BE2C (cell line): Measurements from ENCODE around the gene LYPD3.

ENCODE experiments used
- DNase-seq: peaks from one replicate; pipeline ENCODE4 v3.0.0-alpha.2; 2020
- H3K27me3 ChIP-seq: fragments of 250-450 bp; sonication (Bioruptor Pico); 2 replicates; pipeline ENCODE4 v1.5.1; 2020; ENCODE audit warnings: mild to moderate bottlenecking
- H3K36me3 ChIP-seq: fragments of 250-450 bp; sonication (Bioruptor Pico); 2 replicates; pipeline ENCODE4 v1.5.1; 2020; ENCODE audit warnings: mild to moderate bottlenecking
- H3K4me1 ChIP-seq: fragments of 250-450 bp; sonication (Bioruptor Pico); 2 replicates; pipeline ENCODE4 v1.5.1; 2020
- H3K4me3 ChIP-seq: 2 replicates; pipeline ENCODE4 v1.5.1; 2011; ENCODE audit warnings: low read depth, low read length
- H3K9me3 ChIP-seq: fragments of 250-450 bp; sonication (Bioruptor Pico); 2 replicates; pipeline ENCODE4 v1.5.1; 2020
- CTCF ChIP-seq: IDR thresholded peaks from 2 replicates; pipeline ENCODE4 v1.5.1; 2012; ENCODE audit warnings: mild to moderate bottlenecking, low read depth, low read length

Gene LYPD3

GRCh38 chr19:43433358-43433673 is 32.1 kb downstream of the LYPD3 start:
- Histone ChIP-seq H3K36me3 (no peaks in the 10 kb centered on the region), H3K4me1 (no peaks in the 10 kb centered on the region), H3K27me3 (no peaks in the 10 kb centered on the region), H3K4me3 (no peak overlapping the region), H3K9me3 (no peaks in the 10 kb centered on the region)
- no peak for DNase-seq
- no peak for TF ChIP-seq CTCF

DNA sequence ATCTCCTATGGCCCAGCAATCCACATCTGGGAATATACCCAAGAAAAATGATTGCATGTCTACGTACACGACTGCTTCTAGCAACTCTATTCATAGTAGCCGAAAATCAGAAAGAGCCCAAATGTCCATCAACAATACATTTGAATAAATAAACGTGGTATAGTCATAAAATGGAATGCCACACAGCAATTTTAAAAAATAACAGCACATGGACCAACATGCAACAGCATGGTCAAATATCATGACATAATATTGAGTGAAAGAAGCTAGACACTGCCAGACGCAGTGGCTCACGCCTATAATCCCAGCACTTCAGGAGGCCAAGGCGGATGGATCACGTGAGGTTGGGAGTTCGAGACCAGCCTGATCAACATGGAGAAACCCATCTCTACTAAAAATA is 34.4 kb downstream of the LYPD3 start:
- no peaks in the 10 kb centered on the region for H3K36me3 ChIP-seq
- H3K4me3 ChIP-seq: no peak overlapping the region
- TF ChIP-seq CTCF: no peak

DNA sequence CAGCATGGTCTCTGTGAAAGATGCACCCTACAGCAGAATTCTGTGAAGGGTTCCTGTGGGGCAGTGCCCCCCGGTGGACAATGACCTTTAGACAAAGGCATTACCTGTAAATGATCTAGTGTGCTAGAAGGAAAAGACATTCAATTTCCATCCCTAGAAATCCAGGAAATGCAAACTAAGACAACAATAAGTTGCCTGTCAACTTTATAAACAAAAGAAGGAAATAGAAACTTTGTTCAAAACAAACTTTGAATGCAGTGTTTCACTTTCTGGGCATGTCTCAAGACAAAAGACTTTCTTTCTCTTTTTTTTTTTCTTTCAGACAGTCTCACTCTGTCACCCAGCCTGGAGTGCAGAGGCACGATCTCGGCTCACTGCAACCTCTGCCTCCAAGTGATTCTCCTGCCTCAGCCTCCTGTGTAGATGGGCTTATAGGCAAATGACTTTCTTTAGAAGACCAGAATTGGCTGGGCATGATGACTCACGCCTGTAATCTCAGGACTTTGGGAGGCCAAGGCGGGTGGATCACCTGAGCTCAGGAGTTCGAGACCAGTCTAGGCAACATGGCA is 35.2 kb downstream of the LYPD3 start:
- Histone ChIP-seq H3K4me3 (no peak overlapping the region), H3K36me3 (no peaks in the 10 kb centered on the region), H3K27me3 (no peaks in the 10 kb centered on the region), H3K9me3 (no peaks in the 10 kb centered on the region), H3K4me1 (no peaks in the 10 kb centered on the region)
- DNase-seq: no peak
- 0 out of 2 replicates have a peak, but pooled peaks have one; percentile 11 for TF ChIP-seq CTCF

More for the DNA sequence above, 34.4 kb downstream of the LYPD3 start:
- no peaks in the 10 kb centered on the region for H3K4me1 ChIP-seq
- H3K9me3 ChIP-seq: no peaks in the 10 kb centered on the region
- DNase-seq: no peak
- H3K27me3 ChIP-seq: no peaks in the 10 kb centered on the region

DNA sequence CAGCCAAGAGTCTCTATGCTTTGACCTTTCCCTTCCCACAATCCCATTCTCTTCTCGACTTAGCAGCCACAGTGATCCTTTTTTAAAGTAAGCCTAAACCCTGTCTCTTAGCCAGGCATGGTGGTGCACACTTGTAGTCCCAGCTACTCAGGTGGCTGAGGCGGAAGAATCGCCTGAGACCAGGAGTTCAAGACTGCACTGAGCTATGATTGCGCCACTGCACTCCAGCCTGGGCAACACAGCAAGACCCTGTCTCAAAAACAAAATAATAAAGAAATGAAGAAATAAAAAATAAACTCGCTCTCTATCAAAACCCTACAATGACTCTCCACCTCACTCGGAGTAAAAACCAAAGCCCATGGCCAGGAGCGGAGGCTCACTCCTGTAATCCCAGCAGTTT is 36.0 kb downstream of the LYPD3 start:
- no peak for DNase-seq
- no peaks in the 10 kb centered on the region for H3K4me1 ChIP-seq
- H3K36me3 ChIP-seq: no peaks in the 10 kb centered on the region
- no peak for TF ChIP-seq CTCF
- no peaks in the 10 kb centered on the region for H3K27me3 ChIP-seq
- H3K4me3 ChIP-seq: no peak overlapping the region
- no peaks in the 10 kb centered on the region for H3K9me3 ChIP-seq

GRCh38 chr19:43425567-43426392 is 39.6 kb downstream of the LYPD3 start:
- peak; percentile 42 for TF ChIP-seq CTCF
- Histone ChIP-seq H3K4me1 (no peaks in the 10 kb centered on the region), H3K36me3 (no peaks in the 10 kb centered on the region), H3K9me3 (no peaks in the 10 kb centered on the region), H3K27me3 (no peaks in the 10 kb centered on the region), H3K4me3 (no peak overlapping the region)
- DNase-seq: no peak

- Histone ChIP-seq H3K4me3 (no peak overlapping the region), H3K36me3 (no peaks in the 10 kb centered on the region), H3K4me1 (no peaks in the 10 kb centered on the region), H3K9me3 (no peaks in the 10 kb centered on the region), H3K27me3 (no peaks in the 10 kb centered on the region)
- DNase-seq: no peak
- no peak for TF ChIP-seq CTCF
Observed at GRCh38 chr19:43423779-43424178, 41.6 kb downstream of the LYPD3 start.
